GM19395 (cell line): ENCODE measurements around the gene ATP13A2.
"Not testable (repeated sequence)": the region's sequence is repeated elsewhere in the genome, so short reads cannot be mapped to it uniquely, and the experiment has no call there.

Experiments used
- ATAC-seq: cut with Tn5 transposase; IDR thresholded peaks from one replicate; pipeline ENCODE4 v1.9.1; 2021; ENCODE audit warnings: mild to moderate bottlenecking, moderate library complexity; ENCODE audit not compliant: unreplicated experiment

ATP13A2 gene

GRCh38 chr1:16961297-16962133 is 50.2 kb downstream of the ATP13A2 start:
- ATAC-seq = no peak

- ATAC-seq = peak; percentile 60
Measured at GRCh38 chr1:16960560-16961296, 51.0 kb downstream of the ATP13A2 start.

GRCh38 chr1:16958475-16958874 is 53.3 kb downstream of the ATP13A2 start:
- no peak for ATAC-seq

- ATAC-seq = no peak
Measured at GRCh38 chr1:16957731-16958130, 54.0 kb downstream of the ATP13A2 start.

GRCh38 chr1:16956775-16957174 is 55.0 kb downstream of the ATP13A2 start:
- no peak for ATAC-seq

- ATAC-seq = no peak
Measured at GRCh38 chr1:16955186-16955585, 56.5 kb downstream of the ATP13A2 start.

- no peak for ATAC-seq
Measured at GRCh38 chr1:16954579-16954978, 57.1 kb downstream of the ATP13A2 start.

- ATAC-seq = not testable (repeated sequence)
Measured at GRCh38 chr1:16952376-16952775, 59.4 kb downstream of the ATP13A2 start.

GRCh38 chr1:16949026-16949425 is 62.7 kb downstream of the ATP13A2 start:
- not testable (repeated sequence) for ATAC-seq

- ATAC-seq = not testable (repeated sequence)
Measured at GRCh38 chr1:16948282-16948891, 63.3 kb downstream of the ATP13A2 start.

- no peak for ATAC-seq
Measured at GRCh38 chr1:16946646-16947045, 65.1 kb downstream of the ATP13A2 start.

GRCh38 chr1:16946185-16946584 is 65.5 kb downstream of the ATP13A2 start:
- ATAC-seq = not testable (repeated sequence)

- ATAC-seq = not testable (repeated sequence)
Measured at GRCh38 chr1:16945512-16945911, 66.2 kb downstream of the ATP13A2 start.

- ATAC-seq = no peak
Measured at GRCh38 chr1:16944038-16944437, 67.7 kb downstream of the ATP13A2 start.

GRCh38 chr1:16939386-16940180 is 72.1 kb downstream of the ATP13A2 start:
- ATAC-seq = not testable (repeated sequence)

- no peak for ATAC-seq
Measured at GRCh38 chr1:16938351-16939321, 73.1 kb downstream of the ATP13A2 start.

GRCh38 chr1:16936580-16936979 is 75.1 kb downstream of the ATP13A2 start:
- not testable (repeated sequence) for ATAC-seq
